Nephron (organoid): ENCODE measurements around the gene WASHC4.

Experiments used
- H3K27ac Mint-ChIP-seq, 3 experiments: 2 replicates each; pipeline ENCODE4 v1.8.0; 2020; ENCODE audit warnings: mixed read lengths in 3 of 3, mild to moderate bottlenecking in 2 of 3, moderate library complexity in 1 of 3
- H3K27me3 Mint-ChIP-seq: 2 replicates; pipeline ENCODE4 v1.8.0; 2021; ENCODE audit warnings: low read depth, mild to moderate bottlenecking, moderate library complexity, mixed read lengths
- H3K36me3 Mint-ChIP-seq: 2 replicates; pipeline ENCODE4 v1.8.0; 2020; ENCODE audit warnings: low read depth, mixed read lengths
- H3K4me1 Mint-ChIP-seq: 2 replicates; pipeline ENCODE4 v1.8.0; 2020; ENCODE audit warnings: mixed read lengths
- H3K4me3 Mint-ChIP-seq, 3 experiments: 2 replicates each; pipeline ENCODE4 v1.8.0; 2020; ENCODE audit warnings: mild to moderate bottlenecking in 3 of 3, mixed read lengths in 3 of 3, moderate library complexity in 2 of 3
- H3K9me3 Mint-ChIP-seq: 2 replicates; pipeline ENCODE4 v1.8.0; 2020; ENCODE audit warnings: mixed read lengths
- CTCF ChIP-seq, 3 experiments: fragments of 200-600 bp; sonication (generic); IDR thresholded peaks; one replicate each; pipeline ENCODE4 v1.5.0; 2021; ENCODE audit warnings: antibody characterized with exemption in 3 of 3; ENCODE audit not compliant: unreplicated experiment in 3 of 3

WASHC4 gene, protein sequence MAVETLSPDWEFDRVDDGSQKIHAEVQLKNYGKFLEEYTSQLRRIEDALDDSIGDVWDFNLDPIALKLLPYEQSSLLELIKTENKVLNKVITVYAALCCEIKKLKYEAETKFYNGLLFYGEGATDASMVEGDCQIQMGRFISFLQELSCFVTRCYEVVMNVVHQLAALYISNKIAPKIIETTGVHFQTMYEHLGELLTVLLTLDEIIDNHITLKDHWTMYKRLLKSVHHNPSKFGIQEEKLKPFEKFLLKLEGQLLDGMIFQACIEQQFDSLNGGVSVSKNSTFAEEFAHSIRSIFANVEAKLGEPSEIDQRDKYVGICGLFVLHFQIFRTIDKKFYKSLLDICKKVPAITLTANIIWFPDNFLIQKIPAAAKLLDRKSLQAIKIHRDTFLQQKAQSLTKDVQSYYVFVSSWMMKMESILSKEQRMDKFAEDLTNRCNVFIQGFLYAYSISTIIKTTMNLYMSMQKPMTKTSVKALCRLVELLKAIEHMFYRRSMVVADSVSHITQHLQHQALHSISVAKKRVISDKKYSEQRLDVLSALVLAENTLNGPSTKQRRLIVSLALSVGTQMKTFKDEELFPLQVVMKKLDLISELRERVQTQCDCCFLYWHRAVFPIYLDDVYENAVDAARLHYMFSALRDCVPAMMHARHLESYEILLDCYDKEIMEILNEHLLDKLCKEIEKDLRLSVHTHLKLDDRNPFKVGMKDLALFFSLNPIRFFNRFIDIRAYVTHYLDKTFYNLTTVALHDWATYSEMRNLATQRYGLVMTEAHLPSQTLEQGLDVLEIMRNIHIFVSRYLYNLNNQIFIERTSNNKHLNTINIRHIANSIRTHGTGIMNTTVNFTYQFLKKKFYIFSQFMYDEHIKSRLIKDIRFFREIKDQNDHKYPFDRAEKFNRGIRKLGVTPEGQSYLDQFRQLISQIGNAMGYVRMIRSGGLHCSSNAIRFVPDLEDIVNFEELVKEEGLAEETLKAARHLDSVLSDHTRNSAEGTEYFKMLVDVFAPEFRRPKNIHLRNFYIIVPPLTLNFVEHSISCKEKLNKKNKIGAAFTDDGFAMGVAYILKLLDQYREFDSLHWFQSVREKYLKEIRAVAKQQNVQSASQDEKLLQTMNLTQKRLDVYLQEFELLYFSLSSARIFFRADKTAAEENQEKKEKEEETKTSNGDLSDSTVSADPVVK

DNA sequence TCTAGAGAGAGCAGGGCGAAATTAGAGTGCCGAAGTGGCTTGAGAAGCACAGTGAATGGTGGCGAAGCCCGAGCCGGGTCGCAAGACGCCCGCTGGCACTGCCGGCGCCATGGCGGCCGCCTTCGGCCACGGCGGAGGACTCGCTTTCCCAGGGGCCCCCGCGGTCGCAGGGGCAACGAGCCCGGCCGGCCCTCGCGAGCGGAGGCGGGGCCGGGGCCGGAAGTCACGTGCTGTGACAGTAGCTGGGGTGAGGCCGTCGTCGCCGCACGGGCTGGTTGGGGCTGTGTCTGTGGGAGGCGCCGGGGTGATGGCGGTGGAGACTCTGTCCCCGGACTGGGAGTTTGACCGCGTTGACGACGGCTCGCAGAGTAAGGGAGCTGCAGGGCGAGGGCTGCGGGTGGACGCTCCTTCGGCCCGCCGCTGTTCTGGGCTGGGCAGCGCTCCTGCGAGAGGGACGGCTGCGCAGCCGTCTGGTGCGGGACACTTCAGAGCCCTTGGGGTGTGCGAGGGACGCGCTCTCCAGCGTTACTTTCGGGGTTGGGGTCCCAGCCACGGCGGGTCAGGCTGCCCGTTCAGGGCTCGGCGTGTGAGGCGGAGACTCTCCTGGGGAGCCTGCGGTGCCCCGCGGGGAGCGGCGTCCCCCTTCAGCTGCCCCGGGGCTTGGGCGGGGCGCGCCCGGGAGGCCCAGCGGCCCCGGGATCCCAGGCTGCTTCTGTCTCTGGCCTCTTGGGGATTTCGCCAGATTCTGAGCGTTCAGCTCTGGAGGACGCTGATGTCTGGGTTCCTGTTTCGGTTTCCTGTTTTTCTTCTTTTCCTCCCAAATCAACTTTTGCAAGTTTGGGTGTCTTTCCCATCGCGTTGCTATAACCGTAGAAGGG lies at the start of gene WASHC4:
TSS of gene WASHC4 (plus strand) at position 238 of the 878 bp plus-strand sequence. CDS start at position 308, 70 bp downstream.
- Mint-ChIP-seq H3K4me1 (peaks cover 33% of the 10 kb centered on the region), H3K9me3 (no peaks in the 10 kb centered on the region), H3K36me3 (peaks cover 16% of the 10 kb centered on the region), H3K27ac (peak within 1 kb of the TSS; percentile 92 to 99 (median 98)), H3K4me3 (peak within 1 kb of the TSS; percentile 91 to 99 (median 97)), H3K27me3 (no peaks in the 10 kb centered on the region)
- TF ChIP-seq CTCF (IDR thresholded peaks at IDR 0.05; ENCODE audit: unreplicated experiment in 3 of 3): no peak

DNA sequence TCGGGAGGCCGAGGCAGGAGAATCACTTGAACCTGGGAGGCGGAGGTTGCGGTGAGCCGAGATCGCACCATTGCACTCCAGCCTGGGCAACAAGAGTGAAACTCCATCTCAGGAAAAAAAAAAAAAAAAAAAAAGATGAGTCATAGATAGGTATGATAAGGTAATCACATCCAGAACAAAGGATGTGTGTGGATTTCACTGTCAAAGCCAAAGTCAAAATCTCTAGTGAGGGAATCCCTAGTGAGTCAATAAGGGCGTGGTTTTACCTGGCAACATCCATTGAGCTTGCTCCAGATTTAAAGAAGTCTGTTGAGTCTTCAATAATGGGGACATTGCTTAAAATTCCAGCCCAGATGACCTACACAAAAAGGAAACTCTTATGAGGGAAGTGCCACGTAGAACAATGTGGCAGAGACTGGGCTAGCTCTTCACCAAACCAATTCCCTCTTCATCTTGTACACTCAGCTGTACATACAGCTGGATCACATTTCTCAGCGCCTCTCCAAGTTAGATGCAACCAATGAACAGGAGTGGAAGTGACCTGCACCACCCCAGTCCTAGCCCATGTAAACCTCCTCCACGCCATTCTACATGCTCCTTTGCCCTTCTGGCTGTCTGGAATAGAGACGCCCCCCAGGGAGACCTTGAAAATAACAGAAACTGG lies 46.7 kb upstream of the WASHC4 start:
- no peaks in the 10 kb centered on the region for H3K36me3 Mint-ChIP-seq
- no peak for TF ChIP-seq CTCF (IDR thresholded peaks at IDR 0.05; ENCODE audit: unreplicated experiment in 3 of 3)
- peaks cover 6% of the 10 kb centered on the region for H3K27me3 Mint-ChIP-seq
- H3K27ac Mint-ChIP-seq: no peak overlapping the region
- H3K4me1 Mint-ChIP-seq: no peaks in the 10 kb centered on the region
- no peak overlapping the region for H3K4me3 Mint-ChIP-seq
- H3K9me3 Mint-ChIP-seq: peaks cover 10% of the 10 kb centered on the region

- Mint-ChIP-seq H3K4me3 (no peak overlapping the region), H3K27me3 (peaks cover 6% of the 10 kb centered on the region), H3K36me3 (no peaks in the 10 kb centered on the region)
Measured at GRCh38 chr12:105064564-105065178, 42.9 kb upstream of the WASHC4 start.

DNA sequence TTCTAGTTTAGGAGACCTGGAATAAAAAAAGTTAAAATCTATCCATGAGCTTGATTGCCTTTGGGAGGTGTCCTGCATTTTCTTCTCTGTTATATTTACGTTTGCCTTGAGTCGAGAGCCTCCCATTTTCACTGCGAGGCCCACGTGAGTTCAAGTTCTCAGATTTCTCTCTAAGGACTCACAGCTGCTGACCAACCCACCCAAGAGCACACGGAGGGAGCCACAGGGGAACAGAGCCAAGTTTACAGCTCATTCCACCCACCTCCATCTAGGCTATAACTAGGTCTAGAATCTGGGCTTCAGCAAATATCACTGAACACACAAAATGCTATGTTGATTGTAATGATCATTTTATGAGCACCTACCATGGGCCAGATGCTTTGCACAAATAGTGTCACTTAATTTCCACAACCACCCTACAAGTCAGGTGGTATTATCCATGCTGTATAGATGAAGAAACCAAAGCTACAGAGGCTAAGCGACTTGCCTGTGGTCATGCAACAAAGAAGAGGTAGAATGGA lies 40.0 kb upstream of the WASHC4 start:
- Mint-ChIP-seq H3K27me3 (no peaks in the 10 kb centered on the region), H3K9me3 (no peaks in the 10 kb centered on the region), H3K4me3 (no peak overlapping the region), H3K4me1 (peaks cover 7% of the 10 kb centered on the region), H3K27ac (no peak overlapping the region), H3K36me3 (no peaks in the 10 kb centered on the region)
- TF ChIP-seq CTCF (IDR thresholded peaks at IDR 0.05; ENCODE audit: unreplicated experiment in 3 of 3): no peak

More at GRCh38 chr12:105064564-105065178, 42.9 kb upstream of the WASHC4 start:
- no peak overlapping the region for H3K27ac Mint-ChIP-seq
- H3K9me3 Mint-ChIP-seq: no peaks in the 10 kb centered on the region
- no peak for TF ChIP-seq CTCF (IDR thresholded peaks at IDR 0.05; ENCODE audit: unreplicated experiment in 3 of 3)
- peaks cover 7% of the 10 kb centered on the region for H3K4me1 Mint-ChIP-seq
